GM12878 (cell line): Measurements from ENCODE around the gene SSBP2.

ENCODE experiments used
- BCL11A ChIP-seq: IDR thresholded peaks from 2 replicates; pipeline ENCODE4 v1.6.1; 2011; ENCODE audit warnings: low read depth, low read length
- CREB1 ChIP-seq: IDR thresholded peaks from 2 replicates; pipeline ENCODE4 v1.6.1; 2012; ENCODE audit warnings: low read depth, mild to moderate bottlenecking, inconsistent platforms
- CTCF ChIP-seq, 3 experiments: IDR thresholded peaks in 2 of 3; conservative IDR thresholded peaks in 1 of 3; 2 replicates each; pipeline ENCODE4 v1.5.1; 2011; ENCODE audit warnings: low read depth in 3 of 3, low read length in 3 of 3, mild to moderate bottlenecking in 3 of 3, control low read depth in 2 of 3, moderate library complexity in 2 of 3, inconsistent platforms in 1 of 3, mixed read lengths in 1 of 3; ENCODE audit not compliant: control insufficient read depth in 2 of 3, insufficient read depth in 1 of 3; ENCODE audit errors: extremely low read depth in 1 of 3
- DPF2 ChIP-seq: fragments of 450-650 bp; IDR thresholded peaks from 2 replicates; pipeline ENCODE4 v1.6.1; 2017; ENCODE audit warnings: mild to moderate bottlenecking
- EZH2 ChIP-seq: IDR thresholded peaks from 2 replicates; pipeline ENCODE4 v1.6.1; 2012; ENCODE audit warnings: low read depth, mild to moderate bottlenecking, control low read depth, inconsistent platforms, low read length, borderline replicate concordance; ENCODE audit not compliant: control insufficient read depth
- MYC ChIP-seq: IDR thresholded peaks from 2 replicates; pipeline ENCODE4 v1.6.1; 2011; ENCODE audit warnings: mild to moderate bottlenecking, low read length, moderate library complexity, inconsistent platforms; ENCODE audit not compliant: insufficient read depth, insufficient replicate concordance, insufficient read length, severe bottlenecking
- NBN ChIP-seq: fragments of 450-650 bp; IDR thresholded peaks from 2 replicates; pipeline ENCODE4 v1.6.1; 2016
- PKNOX1 ChIP-seq: fragments of 450-650 bp; IDR thresholded peaks from 2 replicates; pipeline ENCODE4 v1.6.1; 2016; ENCODE audit warnings: mild to moderate bottlenecking
- POLR2A ChIP-seq: IDR thresholded peaks from 2 replicates; pipeline ENCODE4 v1.6.1; 2011; ENCODE audit warnings: low read depth, mild to moderate bottlenecking, low read length
- POLR2AphosphoS5 ChIP-seq: IDR thresholded peaks from 2 replicates; pipeline ENCODE4 v1.6.1; 2011; ENCODE audit warnings: mild to moderate bottlenecking, low read length, inconsistent platforms
- RBBP5 ChIP-seq: fragments of 200-600 bp; sonication (generic); conservative IDR thresholded peaks from 2 replicates; pipeline ENCODE4 v1.6.1; 2016
- RFX5 ChIP-seq: IDR thresholded peaks from 2 replicates; pipeline ENCODE4 v1.6.1; 2011; ENCODE audit warnings: low read depth, low read length, improper control_type of control experiment
- ZBTB11 ChIP-seq: fragments of 450-650 bp; formaldehyde crosslinking; IDR thresholded peaks from 2 replicates; pipeline ENCODE4 v1.5.0; 2022; ENCODE audit warnings: mild to moderate bottlenecking, missing genetic modification characterization
- ZNF274 ChIP-seq: IDR thresholded peaks from one replicate; pipeline ENCODE4 v1.8.0; 2011; ENCODE audit not compliant: insufficient read length, insufficient read depth

- TF ChIP-seq CTCF (IDR thresholded peaks at IDR 0.05 in 2 of 3, conservative IDR thresholded peaks at IDR 0.05 in 1 of 3; ENCODE audit: control insufficient read depth in 2 of 3, extremely low read depth in 1 of 3, insufficient read depth in 1 of 3, low read depth in 3 of 3, low read length in 3 of 3), result no peak
- TF ChIP-seq POLR2AphosphoS5, result no peak
- TF ChIP-seq ZNF274, result no peak
- no peak for TF ChIP-seq BCL11A
- TF ChIP-seq POLR2A, result no peak
- TF ChIP-seq DPF2, result no peak
- no peak for TF ChIP-seq RBBP5
- TF ChIP-seq PKNOX1, result no peak
- no peak for TF ChIP-seq RFX5
- TF ChIP-seq EZH2, result no peak
- TF ChIP-seq MYC, result no peak
- no peak for TF ChIP-seq ZBTB11 (CRISPR knock-in tag)
- no peak for TF ChIP-seq CREB1
- no peak for TF ChIP-seq NBN
These were observed 119.3 kb downstream of the SSBP2 start for GRCh38 chr5:81631621-81632020.
